ENCODE results near the gene ZNF740. TPM values are rescaled to one million over a fixed set of nuclear protein-coding genes. Genes with fewer than 3 reads are reported as not detected.
"Not testable (repeated sequence)": the region's sequence is repeated elsewhere in the genome, so short reads cannot be mapped to it uniquely, and the experiment has no call there.

ZNF740 gene
- total RNA-seq, 1 donor from 2014 or later: 38.4 TPM

GRCh38 chr12:53172352-53172751, 8.2 kb upstream of the ZNF740 start:
- peaks cover 9% of the 10 kb centered on the region for H4K20me1 ChIP-seq (ENCODE audit: low read depth)
- H3K4me3 ChIP-seq: no peak overlapping the region
- Mint-ChIP-seq H3K36me3 (peaks cover 4% of the 10 kb centered on the region), H3K4me3 (no peak overlapping the region), H3K4me1 (peaks cover 15% of the 10 kb centered on the region), H3K27ac (no peak overlapping the region), H3K9me3 (no peaks in the 10 kb centered on the region), H3K27me3 (ENCODE audit: insufficient read depth, low read depth) (peaks cover 6% of the 10 kb centered on the region)
- no peak for TF ChIP-seq EZH2 (IDR thresholded peaks at IDR 0.05)
- TF ChIP-seq EZH2phosphoT487 (IDR thresholded peaks at IDR 0.05): no peak
- peaks cover 12% of the 10 kb centered on the region for H3K4me1 ChIP-seq
- H3K79me2 ChIP-seq (ENCODE audit: low read depth): no peaks in the 10 kb centered on the region
- peaks cover 46% of the 10 kb centered on the region for H3K27me3 ChIP-seq
- H3F3A ChIP-seq (ENCODE audit: low read depth): peaks cover 18% of the 10 kb centered on the region
- no peak overlapping the region for H3K4me2 ChIP-seq
- H3K9me3 ChIP-seq (ENCODE audit: low read depth): no peaks in the 10 kb centered on the region
- H3K27ac ChIP-seq: no peak overlapping the region
- no peaks in the 10 kb centered on the region for H3K36me3 ChIP-seq
- H3K9ac ChIP-seq: no peak overlapping the region
- no peak overlapping the region for H2AFZ ChIP-seq (replicated peaks)
- DNase-seq (ENCODE audit: low spot score): no peak

- H3K27ac Mint-ChIP-seq: no peak overlapping the region
Observed at GRCh38 chr12:53173085-53173715, 7.3 kb upstream of the ZNF740 start.

GRCh38 chr12:53174881-53175491, 5.5 kb upstream of the ZNF740 start:
- Mint-ChIP-seq H3K4me3 (no peak overlapping the region), H3K36me3 (peaks cover 4% of the 10 kb centered on the region), H3K4me1 (peaks cover 26% of the 10 kb centered on the region), H3K27me3 (ENCODE audit: insufficient read depth, low read depth) (peaks cover 6% of the 10 kb centered on the region), H3K27ac (peak overlapping the region; percentile 40), H3K9me3 (no peaks in the 10 kb centered on the region)
- Histone ChIP-seq H3K9me3 (ENCODE audit: low read depth) (no peaks in the 10 kb centered on the region), H4K20me1 (ENCODE audit: low read depth) (peaks cover 9% of the 10 kb centered on the region), H3K4me1 (peaks cover 21% of the 10 kb centered on the region), H3K79me2 (ENCODE audit: low read depth) (peaks cover 6% of the 10 kb centered on the region), H3K9ac (no peak overlapping the region), H3K4me3 (no peak overlapping the region), H2AFZ (replicated peaks) (no peak overlapping the region), H3K27ac (no peak overlapping the region), H3F3A (ENCODE audit: low read depth) (peaks cover 31% of the 10 kb centered on the region), H3K36me3 (no peaks in the 10 kb centered on the region), H3K4me2 (no peak overlapping the region), H3K27me3 (peaks cover 57% of the 10 kb centered on the region)
- peak; percentile 59 for DNase-seq (ENCODE audit: low spot score)
- TF ChIP-seq EZH2 (IDR thresholded peaks at IDR 0.05) (no peak), EZH2phosphoT487 (IDR thresholded peaks at IDR 0.05) (no peak)
- TF ChIP-seq, protein P1, sequence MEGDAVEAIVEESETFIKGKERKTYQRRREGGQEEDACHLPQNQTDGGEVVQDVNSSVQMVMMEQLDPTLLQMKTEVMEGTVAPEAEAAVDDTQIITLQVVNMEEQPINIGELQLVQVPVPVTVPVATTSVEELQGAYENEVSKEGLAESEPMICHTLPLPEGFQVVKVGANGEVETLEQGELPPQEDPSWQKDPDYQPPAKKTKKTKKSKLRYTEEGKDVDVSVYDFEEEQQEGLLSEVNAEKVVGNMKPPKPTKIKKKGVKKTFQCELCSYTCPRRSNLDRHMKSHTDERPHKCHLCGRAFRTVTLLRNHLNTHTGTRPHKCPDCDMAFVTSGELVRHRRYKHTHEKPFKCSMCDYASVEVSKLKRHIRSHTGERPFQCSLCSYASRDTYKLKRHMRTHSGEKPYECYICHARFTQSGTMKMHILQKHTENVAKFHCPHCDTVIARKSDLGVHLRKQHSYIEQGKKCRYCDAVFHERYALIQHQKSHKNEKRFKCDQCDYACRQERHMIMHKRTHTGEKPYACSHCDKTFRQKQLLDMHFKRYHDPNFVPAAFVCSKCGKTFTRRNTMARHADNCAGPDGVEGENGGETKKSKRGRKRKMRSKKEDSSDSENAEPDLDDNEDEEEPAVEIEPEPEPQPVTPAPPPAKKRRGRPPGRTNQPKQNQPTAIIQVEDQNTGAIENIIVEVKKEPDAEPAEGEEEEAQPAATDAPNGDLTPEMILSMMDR (IDR thresholded peaks at IDR 0.05): peak; percentile 52

More at GRCh38 chr12:53173085-53173715, 7.3 kb upstream of the ZNF740 start:
- H3K79me2 ChIP-seq (ENCODE audit: low read depth): no peaks in the 10 kb centered on the region
- H3K9ac ChIP-seq: no peak overlapping the region
- no peak for DNase-seq (ENCODE audit: low spot score)
- H3K27ac ChIP-seq: no peak overlapping the region
- no peak overlapping the region for H3K4me2 ChIP-seq
- H3K36me3 Mint-ChIP-seq: peaks cover 4% of the 10 kb centered on the region
- TF ChIP-seq, protein P1 (IDR thresholded peaks at IDR 0.05): no peak
- TF ChIP-seq EZH2 (IDR thresholded peaks at IDR 0.05): no peak
- no peak for TF ChIP-seq EZH2phosphoT487 (IDR thresholded peaks at IDR 0.05)
- peaks cover 16% of the 10 kb centered on the region for H3K4me1 Mint-ChIP-seq
- no peaks in the 10 kb centered on the region for H3K9me3 Mint-ChIP-seq
- peaks cover 9% of the 10 kb centered on the region for H4K20me1 ChIP-seq (ENCODE audit: low read depth)
- H2AFZ ChIP-seq (replicated peaks): no peak overlapping the region
- no peaks in the 10 kb centered on the region for H3K36me3 ChIP-seq
- H3F3A ChIP-seq (ENCODE audit: low read depth): peaks cover 18% of the 10 kb centered on the region
- H3K27me3 ChIP-seq: peaks cover 53% of the 10 kb centered on the region
- peaks cover 12% of the 10 kb centered on the region for H3K4me1 ChIP-seq
- H3K4me3 ChIP-seq: no peak overlapping the region
- peaks cover 6% of the 10 kb centered on the region for H3K27me3 Mint-ChIP-seq (ENCODE audit: insufficient read depth, low read depth)
- H3K9me3 ChIP-seq (ENCODE audit: low read depth): no peaks in the 10 kb centered on the region
- no peak overlapping the region for H3K4me3 Mint-ChIP-seq

DNA sequence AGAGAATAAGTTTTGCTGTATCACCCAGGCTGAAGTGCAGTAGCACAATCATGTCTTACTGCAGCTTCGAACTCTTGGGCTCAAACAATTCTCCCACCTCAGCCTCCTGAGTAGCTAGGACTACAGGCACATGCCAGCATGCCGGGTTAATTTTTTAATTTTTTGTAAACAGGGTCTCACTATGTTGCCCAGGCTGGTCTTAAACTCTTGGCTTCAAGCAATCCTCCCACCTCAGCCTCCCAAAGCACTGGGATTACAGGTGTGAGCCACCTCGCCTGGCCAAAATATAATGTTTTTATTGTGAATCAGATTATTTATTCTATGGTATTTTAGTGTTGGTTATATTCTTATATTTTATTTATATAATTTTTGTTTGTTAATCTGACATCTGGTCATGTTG, 3.8 kb upstream of the ZNF740 start:
- Histone ChIP-seq H3K4me1 (peaks cover 24% of the 10 kb centered on the region), H3K79me2 (ENCODE audit: low read depth) (peaks cover 10% of the 10 kb centered on the region), H3K27me3 (peaks cover 57% of the 10 kb centered on the region), H3K4me2 (no peak overlapping the region), H3K9me3 (ENCODE audit: low read depth) (no peaks in the 10 kb centered on the region), H2AFZ (replicated peaks) (no peak overlapping the region), H4K20me1 (ENCODE audit: low read depth) (peaks cover 9% of the 10 kb centered on the region), H3F3A (ENCODE audit: low read depth) (peaks cover 48% of the 10 kb centered on the region), H3K9ac (no peak overlapping the region), H3K4me3 (no peak overlapping the region), H3K36me3 (no peaks in the 10 kb centered on the region), H3K27ac (no peak overlapping the region)
- H3K36me3 Mint-ChIP-seq: peaks cover 1% of the 10 kb centered on the region
- H3K4me1 Mint-ChIP-seq: peaks cover 32% of the 10 kb centered on the region
- H3K9me3 Mint-ChIP-seq: no peaks in the 10 kb centered on the region
- no peak overlapping the region for H3K27ac Mint-ChIP-seq
- H3K4me3 Mint-ChIP-seq: no peak overlapping the region
- DNase-seq (ENCODE audit: low spot score): no peak
- TF ChIP-seq, protein P1 (IDR thresholded peaks at IDR 0.05): no peak
- no peak for TF ChIP-seq EZH2phosphoT487 (IDR thresholded peaks at IDR 0.05)
- no peak for TF ChIP-seq EZH2 (IDR thresholded peaks at IDR 0.05)
- peaks cover 10% of the 10 kb centered on the region for H3K27me3 Mint-ChIP-seq (ENCODE audit: insufficient read depth, low read depth)

DNA sequence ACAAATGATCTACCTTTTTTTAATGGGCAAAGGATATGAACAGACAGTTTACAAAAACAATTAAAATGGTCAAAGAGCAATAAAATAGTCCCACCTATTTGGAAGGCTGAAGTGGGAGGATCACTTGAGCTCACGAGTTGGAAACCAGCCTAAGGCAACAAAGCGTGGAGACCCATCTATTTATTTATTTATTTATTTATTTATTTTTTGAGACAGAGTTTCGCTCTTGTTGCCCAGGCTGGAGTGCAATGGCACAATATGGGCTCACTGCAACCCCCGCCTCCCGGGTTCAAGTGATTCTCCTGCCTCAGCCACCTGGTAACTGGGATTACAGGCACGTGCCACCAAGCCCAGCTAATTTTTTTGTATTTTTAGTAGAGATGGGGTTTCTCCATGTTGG, 3.1 kb upstream of the ZNF740 start:
- not testable (repeated sequence) for H3K27me3 Mint-ChIP-seq (ENCODE audit: insufficient read depth, low read depth); H3K27ac Mint-ChIP-seq
- H3K4me1 Mint-ChIP-seq: peaks cover 39% of the 10 kb centered on the region

More for the DNA sequence above, 3.1 kb upstream of the ZNF740 start:
- peaks cover 53% of the 10 kb centered on the region for H3F3A ChIP-seq (ENCODE audit: low read depth)
- not testable (repeated sequence) for H3K4me3 Mint-ChIP-seq; H3K36me3 ChIP-seq; H3K27ac ChIP-seq; H3K9me3 Mint-ChIP-seq; H3K4me2 ChIP-seq; H3K4me3 ChIP-seq; H4K20me1 ChIP-seq (ENCODE audit: low read depth); H3K36me3 Mint-ChIP-seq; H3K9me3 ChIP-seq (ENCODE audit: low read depth); H3K9ac ChIP-seq; H2AFZ ChIP-seq (replicated peaks); DNase-seq (ENCODE audit: low spot score)
- H3K4me1 ChIP-seq: peaks cover 31% of the 10 kb centered on the region
- H3K79me2 ChIP-seq (ENCODE audit: low read depth): peaks cover 17% of the 10 kb centered on the region
- H3K27me3 ChIP-seq: peaks cover 56% of the 10 kb centered on the region
